ENCODE results near the gene CAMK2N1. TPM values are rescaled to one million over a fixed set of nuclear protein-coding genes. Genes with fewer than 3 reads are reported as not detected.

CAMK2N1 gene
- total RNA-seq, 4 donors from 2014 or later = 1.3 to 2.5 (median 1.5) TPM

GRCh38 chr1:20458717-20459116 is 27.3 kb downstream of the CAMK2N1 start:
- Histone ChIP-seq H3K36me3 (no peaks in the 10 kb centered on the region), H3K9me3 (no peaks in the 10 kb centered on the region), H3K4me3 (no peak overlapping the region), H3K4me1 (no peaks in the 10 kb centered on the region), H3K27ac (no peak overlapping the region), H3K27me3 (no peaks in the 10 kb centered on the region)
- in situ Hi-C loops (cut with MboI; ENCODE audit: low sequenced_read_pairs in 4 of 4) = no loop called here
- DNase-seq = no peak
- no peak for TF ChIP-seq CTCF (IDR thresholded peaks at IDR 0.05 in 4 of 5, conservative IDR thresholded peaks at IDR 0.05 in 1 of 5)
- no peak for TF ChIP-seq POLR2A (IDR thresholded peaks at IDR 0.05)
- no peak for ATAC-seq
- intact Hi-C loops (cut with DNase I; ENCODE audit: low total_unique reads) = no loop called here

GRCh38 chr1:20454004-20454403 is 32.0 kb downstream of the CAMK2N1 start:
- in situ Hi-C loops (cut with MboI; ENCODE audit: low sequenced_read_pairs in 4 of 4) (no loop called here), intact Hi-C loops (cut with DNase I; ENCODE audit: low total_unique reads) (no loop called here)
- H3K27ac ChIP-seq = no peak overlapping the region
- no peak for DNase-seq
- H3K4me1 ChIP-seq = no peaks in the 10 kb centered on the region
- no peaks in the 10 kb centered on the region for H3K9me3 ChIP-seq
- peaks cover 0 to 16% (median 3%) of the 10 kb centered on the region in 3 donors for H3K27me3 ChIP-seq
- H3K4me3 ChIP-seq = no peak overlapping the region
- no peak for ATAC-seq
- no peak for TF ChIP-seq POLR2A (IDR thresholded peaks at IDR 0.05)
- H3K36me3 ChIP-seq = no peaks in the 10 kb centered on the region

GRCh38 chr1:20449735-20450311 is 36.2 kb downstream of the CAMK2N1 start:
- Histone ChIP-seq H3K36me3 (no peaks in the 10 kb centered on the region), H3K4me1 (no peaks in the 10 kb centered on the region), H3K27ac (no peak overlapping the region), H3K9me3 (no peaks in the 10 kb centered on the region), H3K27me3 (peaks cover 0 to 16% (median 3%) of the 10 kb centered on the region in 3 donors), H3K4me3 (no peak overlapping the region)
- TF ChIP-seq POLR2A (IDR thresholded peaks at IDR 0.05) (no peak), CTCF (IDR thresholded peaks at IDR 0.05 in 4 of 5, conservative IDR thresholded peaks at IDR 0.05 in 1 of 5) (no peak)
- in situ Hi-C loops (cut with MboI; ENCODE audit: low sequenced_read_pairs in 4 of 4) = no loop called here
- intact Hi-C loops (cut with DNase I; ENCODE audit: low total_unique reads) = no loop called here
- no peak for ATAC-seq
- no peak for DNase-seq

- Histone ChIP-seq H3K27me3 (peaks cover 0 to 16% (median 3%) of the 10 kb centered on the region in 3 donors), H3K36me3 (no peaks in the 10 kb centered on the region), H3K4me1 (no peaks in the 10 kb centered on the region), H3K9me3 (no peaks in the 10 kb centered on the region), H3K4me3 (no peak overlapping the region), H3K27ac (no peak overlapping the region)
- no peak for ATAC-seq
- intact Hi-C loops (cut with DNase I; ENCODE audit: low total_unique reads) = no loop called here
- DNase-seq = no peak
- no peak for TF ChIP-seq POLR2A (IDR thresholded peaks at IDR 0.05)
- in situ Hi-C loops (cut with MboI; ENCODE audit: low sequenced_read_pairs in 4 of 4) = no loop called here
Observed at GRCh38 chr1:20448671-20449071, 37.3 kb downstream of the CAMK2N1 start.

- Histone ChIP-seq H3K27ac (no peak overlapping the region), H3K36me3 (no peaks in the 10 kb centered on the region), H3K27me3 (peaks cover 0 to 16% (median 3%) of the 10 kb centered on the region in 3 donors), H3K4me1 (no peaks in the 10 kb centered on the region), H3K9me3 (no peaks in the 10 kb centered on the region), H3K4me3 (no peak overlapping the region)
- no peak for DNase-seq
- TF ChIP-seq CTCF (IDR thresholded peaks at IDR 0.05 in 4 of 5, conservative IDR thresholded peaks at IDR 0.05 in 1 of 5) (no peak), POLR2A (IDR thresholded peaks at IDR 0.05) (no peak)
- ATAC-seq = no peak
- in situ Hi-C loops (cut with MboI; ENCODE audit: low sequenced_read_pairs in 4 of 4) (no loop called here), intact Hi-C loops (cut with DNase I; ENCODE audit: low total_unique reads) (no loop called here)
Observed at GRCh38 chr1:20447794-20448193, 38.2 kb downstream of the CAMK2N1 start.

- H3K27ac ChIP-seq = no peak overlapping the region
- no peak for ATAC-seq
- in situ Hi-C loops (cut with MboI; ENCODE audit: low sequenced_read_pairs in 4 of 4) (no loop called here), intact Hi-C loops (cut with DNase I; ENCODE audit: low total_unique reads) (no loop called here)
- H3K36me3 ChIP-seq = no peaks in the 10 kb centered on the region
- peaks cover 0 to 16% (median 3%) of the 10 kb centered on the region in 3 donors for H3K27me3 ChIP-seq
- no peak for DNase-seq
- no peak overlapping the region for H3K4me3 ChIP-seq
- H3K4me1 ChIP-seq = no peaks in the 10 kb centered on the region
- no peaks in the 10 kb centered on the region for H3K9me3 ChIP-seq
- TF ChIP-seq POLR2A (IDR thresholded peaks at IDR 0.05) = no peak
- TF ChIP-seq CTCF (IDR thresholded peaks at IDR 0.05 in 4 of 5, conservative IDR thresholded peaks at IDR 0.05 in 1 of 5) = no peak
Observed at GRCh38 chr1:20446796-20447195, 39.2 kb downstream of the CAMK2N1 start.
